HG02763 (cell line): ENCODE results near the gene ZC3HAV1.
"Not testable (repeated sequence)": the region's sequence is repeated elsewhere in the genome, so short reads cannot be mapped to it uniquely, and the experiment has no call there.

Experiments
- ATAC-seq: cut with Tn5 transposase; IDR thresholded peaks from one replicate; pipeline ENCODE4 v1.9.1; 2021; ENCODE audit warnings: mild to moderate bottlenecking, moderate library complexity; ENCODE audit not compliant: unreplicated experiment

ZC3HAV1 gene

GRCh38 chr7:139112741-139113250 lies 3.3 kb upstream of the ZC3HAV1 start:
- no peak for ATAC-seq

- no peak for ATAC-seq
These were observed 2.8 kb upstream of the ZC3HAV1 start for GRCh38 chr7:139112316-139112715.

- ATAC-seq = no peak
These were observed 2.3 kb upstream of the ZC3HAV1 start for GRCh38 chr7:139111811-139112301.

- no peak for ATAC-seq
These were observed 1.6 kb upstream of the ZC3HAV1 start for GRCh38 chr7:139111147-139111546.

GRCh38 chr7:139109983-139110411 lies 477 bp upstream of the ZC3HAV1 start:
- no peak for ATAC-seq

- peak; percentile 2 for ATAC-seq
These were observed 993 bp downstream of the ZC3HAV1 start for GRCh38 chr7:139108266-139109187.

- no peak for ATAC-seq
These were observed 2.6 kb downstream of the ZC3HAV1 start for GRCh38 chr7:139106959-139107358.

- ATAC-seq = not testable (repeated sequence)
These were observed 3.3 kb downstream of the ZC3HAV1 start for GRCh38 chr7:139106227-139106626.

GRCh38 chr7:139105484-139105883 lies 4.0 kb downstream of the ZC3HAV1 start:
- no peak for ATAC-seq

- no peak for ATAC-seq
These were observed 5.4 kb downstream of the ZC3HAV1 start for GRCh38 chr7:139104091-139104450.

GRCh38 chr7:139103057-139103815 lies 6.3 kb downstream of the ZC3HAV1 start:
- ATAC-seq = no peak

GRCh38 chr7:139101637-139102158 lies 7.8 kb downstream of the ZC3HAV1 start:
- ATAC-seq = not testable (repeated sequence)

- ATAC-seq = no peak
These were observed 10.2 kb downstream of the ZC3HAV1 start for GRCh38 chr7:139099172-139099947.

- ATAC-seq = peak; percentile 98
These were observed 14.3 kb downstream of the ZC3HAV1 start for GRCh38 chr7:139095194-139095659.

- no peak for ATAC-seq
These were observed 14.9 kb downstream of the ZC3HAV1 start for GRCh38 chr7:139094596-139094995.

GRCh38 chr7:139094030-139094429 lies 15.5 kb downstream of the ZC3HAV1 start:
- ATAC-seq = no peak

- ATAC-seq = not testable (repeated sequence)
These were observed 16.0 kb downstream of the ZC3HAV1 start for GRCh38 chr7:139093512-139093911.

GRCh38 chr7:139092090-139092796 lies 17.3 kb downstream of the ZC3HAV1 start:
- no peak for ATAC-seq

- no peak for ATAC-seq
These were observed 17.9 kb downstream of the ZC3HAV1 start for GRCh38 chr7:139091677-139091996.

- no peak for ATAC-seq
These were observed 20.4 kb downstream of the ZC3HAV1 start for GRCh38 chr7:139089118-139089517.
